HCT116 (cell line): Measurements from ENCODE around the gene MTG2. TPM values are rescaled to one million over a fixed set of nuclear protein-coding genes. Genes with fewer than 3 reads are reported as not detected.
A peak's percentile ranks its signal among the peaks of the same experiment; 100 is the strongest.

ENCODE experiments used
- ATAC-seq: fragments of 200-7000 bp; cut with Tn5 transposase; 2 replicates; pipeline ENCODE4 v1.9.1; 2020; ENCODE audit warnings: mild to moderate bottlenecking, moderate library complexity
- BruUV-seq: library from RNA; stranded (reverse); fragments of 400-500 nt; replicated peaks from 2 replicates; lab custom pipeline; 2021; lab: Mats Ljungman, UMichigan
- CTCF ChIA-PET: fragments of 300-600 bp; sonication (Branson Sonifier 250); formaldehyde crosslinking; loops from one replicate; lab custom pipeline; 2021; ENCODE audit warnings: antibody characterized with exemption; lab: Charles Lee
- POLR2A ChIA-PET: fragments of 300-600, 350-600 bp; sonication (Branson Sonifier 250); formaldehyde crosslinking; loops from one replicate; lab custom pipeline; 2021; ENCODE audit warnings: antibody characterized with exemption; lab: Charles Lee
- RAD21 ChIA-PET, 2 experiments: fragments of 300-600 bp; sonication (Branson Sonifier 250); formaldehyde crosslinking; loops; one replicate each; lab custom pipeline; 2023; ENCODE audit warnings: low total read pairs in 2 of 2; ENCODE audit not compliant: uncharacterized antibody in 2 of 2, unreplicated experiment in 2 of 2, low non-redundant PET in 1 of 2; lab: Charles Lee
- DNase-seq: peaks from one replicate; pipeline ENCODE4 v3.0.0-alpha.2; 2010; ENCODE audit warnings: low read depth, low spot score
- H2AFZ ChIP-seq: fragments of 200-600 bp; shearing (Covaris generic), sonication (generic); 2 replicates; pipeline ENCODE4 v1.6.1; 2017; ENCODE audit warnings: low read depth, mixed run types, mixed read lengths, antibody characterized with exemption, low read length; ENCODE audit not compliant: poor library complexity, severe bottlenecking
- H3K27ac ChIP-seq: 2 replicates; pipeline ENCODE4 v1.5.1; 2012; ENCODE audit warnings: low read depth, low read length
- H3K27me3 ChIP-seq: fragments of 200-600 bp; sonication (generic); 2 replicates; pipeline ENCODE4 v1.6.1; 2016; ENCODE audit warnings: mixed run types, low read length, mixed read lengths; ENCODE audit not compliant: insufficient read depth
- H3K36me3 ChIP-seq, 2 experiments: fragments of 200-500 bp in 1 of 2; fragments of 200-600 bp in 1 of 2; sonication (Bioruptor generic) in 1 of 2; sonication (generic) in 1 of 2; 2 replicates each; pipeline versions ENCODE4 v1.5.1 to v1.6.1; 2014 to 2016; ENCODE audit warnings: low read length in 2 of 2, inconsistent platforms in 1 of 2, mixed read lengths in 1 of 2, mixed run types in 1 of 2; ENCODE audit not compliant: insufficient read depth in 2 of 2, control insufficient read depth in 1 of 2
- H3K4me1 ChIP-seq, 2 experiments: fragments of 200-600 bp in 1 of 2; sonication (generic) in 1 of 2; 2 replicates each; pipeline versions ENCODE4 v1.5.1 to v1.6.1; 2012 to 2017; ENCODE audit warnings: low read length in 2 of 2, inconsistent platforms in 1 of 2, mild to moderate bottlenecking in 1 of 2, mixed read lengths in 1 of 2, mixed run types in 1 of 2, moderate library complexity in 1 of 2; ENCODE audit not compliant: insufficient read depth in 2 of 2, control insufficient read depth in 1 of 2
- H3K4me2 ChIP-seq: fragments of 200-600 bp; sonication (generic); 2 replicates; pipeline ENCODE4 v1.6.1; 2017; ENCODE audit warnings: mixed run types, low read length, mixed read lengths
- H3K4me3 ChIP-seq, 2 experiments: fragments of 200-600 bp in 1 of 2; sonication (generic) in 1 of 2; replicated peaks in 1 of 2; 2 replicates each; pipeline ENCODE4 v1.5.1; 2011 to 2016; ENCODE audit warnings: low read length in 2 of 2, control low read depth in 1 of 2, low read depth in 1 of 2, mild to moderate bottlenecking in 1 of 2, mixed read lengths in 1 of 2, mixed run types in 1 of 2
- H3K79me2 ChIP-seq: fragments of 200-600 bp; sonication (generic); 2 replicates; pipeline ENCODE4 v1.6.1; 2017; ENCODE audit warnings: mild to moderate bottlenecking, mixed run types, low read length, moderate library complexity, mixed read lengths; ENCODE audit not compliant: insufficient read depth
- H3K9ac ChIP-seq: fragments of 200-600 bp; sonication (generic); 2 replicates; pipeline ENCODE4 v1.6.1; 2016; ENCODE audit warnings: low read length, mixed read lengths
- H3K9me2 ChIP-seq: fragments of 200-600 bp; sonication (generic), shearing (Covaris generic); 2 replicates; pipeline ENCODE4 v1.6.1; 2017; ENCODE audit warnings: mixed run types, mild to moderate bottlenecking, moderate library complexity; ENCODE audit not compliant: insufficient read depth
- H3K9me3 ChIP-seq, 2 experiments: fragments of 200-500 bp in 1 of 2; fragments of 200-600 bp in 1 of 2; sonication (Bioruptor generic) in 1 of 2; sonication (generic) in 1 of 2; 2 replicates each; pipeline ENCODE4 v1.6.1; 2014 to 2017; ENCODE audit warnings: low read length in 2 of 2, mixed read lengths in 2 of 2, inconsistent platforms in 1 of 2, low read depth in 1 of 2, mild to moderate bottlenecking in 1 of 2, mixed run types in 1 of 2, moderate library complexity in 1 of 2; ENCODE audit not compliant: control insufficient read depth in 1 of 2, insufficient read depth in 1 of 2
- H4K20me1 ChIP-seq: fragments of 200-600 bp; sonication (generic), shearing (Covaris generic); 2 replicates; pipeline ENCODE4 v1.6.1; 2017; ENCODE audit warnings: mixed run types, mild to moderate bottlenecking, moderate library complexity; ENCODE audit not compliant: insufficient read depth
- ATF3 ChIP-seq: IDR thresholded peaks from 2 replicates; pipeline ENCODE4 v1.6.1; 2012
- CBX3 ChIP-seq: IDR thresholded peaks from 2 replicates; pipeline ENCODE4 v1.6.1; 2012; ENCODE audit warnings: low read depth
- CEBPB ChIP-seq: IDR thresholded peaks from 2 replicates; pipeline ENCODE4 v1.6.1; 2012; ENCODE audit warnings: low read depth
- CTCF ChIP-seq, 3 experiments: fragments of 200-600 bp in 1 of 3; sonication (generic) in 1 of 3; IDR thresholded peaks in 2 of 3; conservative IDR thresholded peaks in 1 of 3; 2 replicates each; pipeline ENCODE4 v1.5.1; 2012 to 2017; ENCODE audit warnings: low read depth in 2 of 3, low read length in 2 of 3, antibody characterized with exemption in 1 of 3, borderline replicate concordance in 1 of 3, control low read depth in 1 of 3, mild to moderate bottlenecking in 1 of 3, mixed read lengths in 1 of 3, mixed run types in 1 of 3, moderate library complexity in 1 of 3; ENCODE audit not compliant: insufficient read depth in 1 of 3
- EGR1 ChIP-seq: IDR thresholded peaks from 2 replicates; pipeline ENCODE4 v1.6.1; 2012; ENCODE audit warnings: low read depth
- ELF1 ChIP-seq: IDR thresholded peaks from 2 replicates; pipeline ENCODE4 v1.6.1; 2012; ENCODE audit warnings: low read depth, borderline replicate concordance
- EZH2 ChIP-seq: fragments of 200-600 bp; sonication (generic); IDR thresholded peaks from 2 replicates; pipeline ENCODE4 v1.6.1; 2017; ENCODE audit warnings: antibody characterized with exemption, mixed run types
- FOSL1 ChIP-seq: IDR thresholded peaks from 2 replicates; pipeline ENCODE4 v1.6.1; 2012; ENCODE audit warnings: low read depth
- JUND ChIP-seq: IDR thresholded peaks from 2 replicates; pipeline ENCODE4 v1.6.1; 2012
- MAX ChIP-seq: IDR thresholded peaks from 2 replicates; pipeline ENCODE4 v1.6.1; 2012
- POLR2A ChIP-seq: IDR thresholded peaks from 2 replicates; pipeline ENCODE4 v1.7.0; 2011; ENCODE audit warnings: borderline replicate concordance; ENCODE audit not compliant: insufficient read depth, insufficient read length; ENCODE audit errors: extremely low read depth
- RAD21 ChIP-seq: IDR thresholded peaks from 2 replicates; pipeline ENCODE4 v1.6.1; 2012; ENCODE audit warnings: low read depth, mild to moderate bottlenecking
- REST ChIP-seq: IDR thresholded peaks from 2 replicates; pipeline ENCODE4 v1.6.1; 2012; ENCODE audit warnings: low read depth
- SIN3A ChIP-seq: IDR thresholded peaks from 2 replicates; pipeline ENCODE4 v1.6.1; 2012; ENCODE audit warnings: low read depth
- SP1 ChIP-seq: IDR thresholded peaks from 2 replicates; pipeline ENCODE4 v1.6.1; 2012; ENCODE audit warnings: low read depth
- TCF7L2 ChIP-seq: IDR thresholded peaks from 2 replicates; pipeline ENCODE4 v1.7.0; 2011; ENCODE audit warnings: borderline replicate concordance, inconsistent platforms; ENCODE audit not compliant: insufficient read depth, insufficient read length; ENCODE audit errors: extremely low read depth
- YY1 ChIP-seq: IDR thresholded peaks from 2 replicates; pipeline ENCODE4 v1.6.1; 2011; ENCODE audit warnings: low read length, low read depth, moderate library complexity, mild to moderate bottlenecking; ENCODE audit not compliant: insufficient replicate concordance; ENCODE audit errors: extremely low read depth
- ZBTB33 ChIP-seq: IDR thresholded peaks from 2 replicates; pipeline ENCODE4 v1.6.1; 2011; ENCODE audit warnings: mild to moderate bottlenecking, low read length, moderate library complexity; ENCODE audit not compliant: insufficient replicate concordance; ENCODE audit errors: extremely low read depth
- ZFX ChIP-seq: fragments of 450-650 bp; IDR thresholded peaks from 2 replicates; pipeline ENCODE4 v1.6.1; 2017
- ZNF274 ChIP-seq: fragments of 200-500 bp; sonication (Bioruptor generic); IDR thresholded peaks from 2 replicates; pipeline ENCODE4 v1.6.1; 2014; ENCODE audit warnings: mild to moderate bottlenecking, low read depth, low read length, inconsistent platforms
- intact Hi-C: fragments of 100-400 bp; cut with micrococcal nuclease; formaldehyde crosslinking; loops from 2 replicates; pipeline ENCODE4 v1.10.0; 2022
- total RNA-seq: library from RNA; stranded (reverse); gene quantifications from one replicate; pipeline ENCODE4 v1.2.1, GENCODE V29; 2021; ENCODE audit not compliant: unreplicated experiment

Gene MTG2
- total RNA-seq, 1 experiment from 2014 or later = 43.3 TPM

- ChIA-PET RAD21 (no interaction called here), POLR2A (no interaction called here), CTCF (no interaction called here)
- intact Hi-C loops = no loop called here
- Histone ChIP-seq H3K4me3 (no peak overlapping the region), H3K9me3 (no peaks in the 10 kb centered on the region), H3K36me3 (peaks cover 0 to 23% of the 10 kb centered on the region in 2 experiments; a peak in 3 of 4 replicates), H3K79me2 (peaks cover 89% of the 10 kb centered on the region), H3K9me2 (no peaks in the 10 kb centered on the region), H4K20me1 (peaks cover 33% of the 10 kb centered on the region; the same call in 1 of the 2 replicates), H3K4me1 (peaks cover 13 to 23% of the 10 kb centered on the region in 2 experiments), H2AFZ (no peak overlapping the region), H3K27me3 (no peaks in the 10 kb centered on the region), H3K27ac (no peak overlapping the region), H3K9ac (no peak overlapping the region), H3K4me2 (peak overlapping the region; percentile 95; the same call in 1 of the 2 replicates)
- no peak for DNase-seq
- no peak for ATAC-seq
- TF ChIP-seq SP1 (no peak), YY1 (no peak), TCF7L2 (no peak), FOSL1 (no peak), ATF3 (no peak), ELF1 (no peak), SIN3A (no peak), CTCF (IDR thresholded peaks at IDR 0.05 in 2 of 3, conservative IDR thresholded peaks at IDR 0.05 in 1 of 3; ENCODE audit: borderline replicate concordance in 1 of 3, insufficient read depth in 1 of 3, low read depth in 2 of 3, low read length in 2 of 3) (no peak), EGR1 (no peak), ZBTB33 (no peak), ZFX (no peak), JUND (no peak), CBX3 (no peak), REST (no peak), MAX (no peak), EZH2 (no peak), POLR2A (no peak), RAD21 (no peak), CEBPB (no peak), ZNF274 (no peak)
- BruUV-seq = no TSS peak
Measured at GRCh38 chr20:62145688-62146018, 37.2 kb upstream of the MTG2 start.
